SHP77 (cell line): Measurements from ENCODE around the gene SOAT1.

Experiments
- DNase-seq, 2 experiments: peaks; one replicate each; lab custom pipeline; 2025; lab: John Stamatoyannopoulos, UW

Gene SOAT1

GRCh38 chr1:179305450-179305849 lies 11.9 kb downstream of the SOAT1 start:
- DNase-seq = no peak

- no peak for DNase-seq
Measured at GRCh38 chr1:179310291-179310690, 16.7 kb downstream of the SOAT1 start.

GRCh38 chr1:179310721-179311120 lies 17.1 kb downstream of the SOAT1 start:
- DNase-seq = no peak

GRCh38 chr1:179311149-179311700 lies 17.6 kb downstream of the SOAT1 start:
- no peak for DNase-seq

GRCh38 chr1:179313004-179313403 lies 19.4 kb downstream of the SOAT1 start:
- no peak for DNase-seq

- DNase-seq = no peak
Measured at GRCh38 chr1:179314928-179315327, 21.3 kb downstream of the SOAT1 start.

GRCh38 chr1:179318491-179318890 lies 24.9 kb downstream of the SOAT1 start:
- DNase-seq = no peak

GRCh38 chr1:179321533-179322216 lies 28.1 kb downstream of the SOAT1 start:
- no peak for DNase-seq

GRCh38 chr1:179322557-179322956 lies 29.0 kb downstream of the SOAT1 start:
- no peak for DNase-seq

GRCh38 chr1:179323436-179323835 lies 29.8 kb downstream of the SOAT1 start:
- no peak for DNase-seq

- DNase-seq = no peak
Measured at GRCh38 chr1:179325836-179326235, 32.2 kb downstream of the SOAT1 start.

- DNase-seq = no peak
Measured at GRCh38 chr1:179326746-179327145, 33.1 kb downstream of the SOAT1 start.

- DNase-seq = no peak
Measured at GRCh38 chr1:179327196-179327595, 33.6 kb downstream of the SOAT1 start.

GRCh38 chr1:179327679-179328078 lies 34.1 kb downstream of the SOAT1 start:
- no peak for DNase-seq

- no peak for DNase-seq
Measured at GRCh38 chr1:179329862-179330261, 36.3 kb downstream of the SOAT1 start.

GRCh38 chr1:179334440-179334839 lies 40.8 kb downstream of the SOAT1 start:
- no peak for DNase-seq

- no peak for DNase-seq
Measured at GRCh38 chr1:179337288-179337687, 43.7 kb downstream of the SOAT1 start.

GRCh38 chr1:179337942-179338560 lies 44.5 kb downstream of the SOAT1 start:
- DNase-seq = no peak

GRCh38 chr1:179340918-179341317 lies 47.3 kb downstream of the SOAT1 start:
- no peak for DNase-seq

- no peak for DNase-seq
Measured at GRCh38 chr1:179341943-179342547, 48.4 kb downstream of the SOAT1 start.

GRCh38 chr1:179342740-179343404 lies 49.3 kb downstream of the SOAT1 start:
- DNase-seq = no peak

GRCh38 chr1:179351281-179351680 lies 57.7 kb downstream of the SOAT1 start:
- no peak for DNase-seq

- DNase-seq = no peak
Measured at GRCh38 chr1:179352236-179352635, 58.6 kb downstream of the SOAT1 start.
